Glutamatergic neuron (in vitro differentiated cells): ENCODE measurements around the gene UGT3A1. TPM values are rescaled to one million over a fixed set of nuclear protein-coding genes. Genes with fewer than 3 reads are reported as not detected.

ENCODE experiments used
- DNase-seq: peaks from one replicate; pipeline ENCODE4 v3.0.0; 2022
- H3K27ac Mint-ChIP-seq: one replicate; pipeline ENCODE4 v1.8.0; 2020; ENCODE audit warnings: mild to moderate bottlenecking, mixed read lengths, inconsistent platforms; ENCODE audit not compliant: unreplicated experiment
- H3K27me3 Mint-ChIP-seq: one replicate; pipeline ENCODE4 v1.8.0; 2020; ENCODE audit warnings: mild to moderate bottlenecking, moderate library complexity, mixed read lengths, inconsistent platforms; ENCODE audit not compliant: unreplicated experiment
- H3K36me3 Mint-ChIP-seq: one replicate; pipeline ENCODE4 v1.8.0; 2020; ENCODE audit warnings: mild to moderate bottlenecking, mixed read lengths, inconsistent platforms; ENCODE audit not compliant: unreplicated experiment
- H3K4me1 Mint-ChIP-seq: one replicate; pipeline ENCODE4 v1.8.0; 2020; ENCODE audit warnings: mild to moderate bottlenecking, low read depth, mixed read lengths, inconsistent platforms; ENCODE audit not compliant: unreplicated experiment
- H3K4me3 Mint-ChIP-seq: one replicate; pipeline ENCODE4 v1.8.0; 2020; ENCODE audit warnings: mild to moderate bottlenecking, mixed read lengths, inconsistent platforms; ENCODE audit not compliant: unreplicated experiment
- H3K9me3 Mint-ChIP-seq: one replicate; pipeline ENCODE4 v1.8.0; 2020; ENCODE audit warnings: mild to moderate bottlenecking, moderate library complexity, mixed read lengths, inconsistent platforms; ENCODE audit not compliant: unreplicated experiment
- total RNA-seq: library from RNA; stranded (reverse); fragmentation: NEBNext Ultra II Directional; extraction: Animal tissue kit (Norgen Biotek cat#: 25700); gene quantifications from one replicate; pipeline ENCODE4 v1.2.1, GENCODE V29; 2021; ENCODE audit not compliant: unreplicated experiment
- TF ChIP-seq, protein P1 (sequence below): fragments of 200-600 bp; sonication (generic); IDR thresholded peaks from one replicate; pipeline ENCODE4 v1.5.0; 2021; ENCODE audit not compliant: partially characterized antibody, unreplicated experiment

The UGT3A1 gene
- total RNA-seq, 1 donor from 2014 or later, result not detected

DNA sequence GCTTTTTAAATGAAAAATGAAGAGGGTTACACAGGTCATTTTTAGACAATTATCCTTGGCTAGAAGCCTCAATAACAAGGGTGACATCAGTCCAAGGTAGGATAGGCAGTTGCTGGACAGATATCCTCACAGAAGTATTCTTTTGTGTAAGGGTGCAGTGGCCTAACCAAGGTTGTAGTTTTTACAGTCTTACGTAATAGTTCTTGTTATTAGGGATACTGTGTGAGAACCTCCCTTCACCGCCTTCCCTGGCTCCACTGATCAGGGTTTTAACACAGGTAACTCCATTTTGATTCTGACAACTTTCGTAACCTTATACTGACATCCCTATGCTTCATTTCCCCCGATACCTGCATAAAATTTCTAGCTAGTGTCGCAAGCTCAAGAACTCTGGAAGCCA is 44.1 kb downstream of the UGT3A1 start:
- TF ChIP-seq, protein P1, sequence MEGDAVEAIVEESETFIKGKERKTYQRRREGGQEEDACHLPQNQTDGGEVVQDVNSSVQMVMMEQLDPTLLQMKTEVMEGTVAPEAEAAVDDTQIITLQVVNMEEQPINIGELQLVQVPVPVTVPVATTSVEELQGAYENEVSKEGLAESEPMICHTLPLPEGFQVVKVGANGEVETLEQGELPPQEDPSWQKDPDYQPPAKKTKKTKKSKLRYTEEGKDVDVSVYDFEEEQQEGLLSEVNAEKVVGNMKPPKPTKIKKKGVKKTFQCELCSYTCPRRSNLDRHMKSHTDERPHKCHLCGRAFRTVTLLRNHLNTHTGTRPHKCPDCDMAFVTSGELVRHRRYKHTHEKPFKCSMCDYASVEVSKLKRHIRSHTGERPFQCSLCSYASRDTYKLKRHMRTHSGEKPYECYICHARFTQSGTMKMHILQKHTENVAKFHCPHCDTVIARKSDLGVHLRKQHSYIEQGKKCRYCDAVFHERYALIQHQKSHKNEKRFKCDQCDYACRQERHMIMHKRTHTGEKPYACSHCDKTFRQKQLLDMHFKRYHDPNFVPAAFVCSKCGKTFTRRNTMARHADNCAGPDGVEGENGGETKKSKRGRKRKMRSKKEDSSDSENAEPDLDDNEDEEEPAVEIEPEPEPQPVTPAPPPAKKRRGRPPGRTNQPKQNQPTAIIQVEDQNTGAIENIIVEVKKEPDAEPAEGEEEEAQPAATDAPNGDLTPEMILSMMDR, result no peak
- H3K27ac Mint-ChIP-seq, result no peak overlapping the region
- H3K4me3 Mint-ChIP-seq, result no peak overlapping the region
- H3K9me3 Mint-ChIP-seq, result peaks cover 2% of the 10 kb centered on the region
- H3K36me3 Mint-ChIP-seq, result peaks cover 3% of the 10 kb centered on the region
- DNase-seq, result no peak
- no peaks in the 10 kb centered on the region for H3K27me3 Mint-ChIP-seq
- H3K4me1 Mint-ChIP-seq, result no peaks in the 10 kb centered on the region

DNA sequence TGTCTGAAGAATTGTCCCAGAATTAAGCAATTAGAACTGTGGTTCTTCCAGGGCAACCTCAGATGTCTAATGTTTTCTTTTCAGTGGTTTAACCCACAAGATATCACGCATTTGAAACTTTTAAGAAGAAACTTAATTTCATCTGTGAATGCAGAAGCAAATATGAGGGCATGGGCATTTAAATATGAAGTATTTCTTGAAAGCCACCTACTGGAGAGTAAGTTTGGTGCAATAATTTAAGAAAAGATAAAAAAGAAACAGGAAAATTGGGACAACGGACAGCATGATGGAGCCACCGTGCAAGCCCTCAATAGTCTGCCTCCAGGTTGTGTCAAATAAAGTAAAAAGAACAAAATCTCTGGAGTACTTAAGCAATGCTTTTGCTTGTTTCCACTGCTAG is 51.6 kb downstream of the UGT3A1 start:
- Mint-ChIP-seq H3K4me3 (no peak overlapping the region), H3K27ac (no peak overlapping the region), H3K27me3 (peaks cover 1% of the 10 kb centered on the region), H3K36me3 (peaks cover 3% of the 10 kb centered on the region), H3K4me1 (no peaks in the 10 kb centered on the region), H3K9me3 (no peaks in the 10 kb centered on the region)
- DNase-seq, result no peak
- TF ChIP-seq, protein P1, result peak; percentile 49

DNA sequence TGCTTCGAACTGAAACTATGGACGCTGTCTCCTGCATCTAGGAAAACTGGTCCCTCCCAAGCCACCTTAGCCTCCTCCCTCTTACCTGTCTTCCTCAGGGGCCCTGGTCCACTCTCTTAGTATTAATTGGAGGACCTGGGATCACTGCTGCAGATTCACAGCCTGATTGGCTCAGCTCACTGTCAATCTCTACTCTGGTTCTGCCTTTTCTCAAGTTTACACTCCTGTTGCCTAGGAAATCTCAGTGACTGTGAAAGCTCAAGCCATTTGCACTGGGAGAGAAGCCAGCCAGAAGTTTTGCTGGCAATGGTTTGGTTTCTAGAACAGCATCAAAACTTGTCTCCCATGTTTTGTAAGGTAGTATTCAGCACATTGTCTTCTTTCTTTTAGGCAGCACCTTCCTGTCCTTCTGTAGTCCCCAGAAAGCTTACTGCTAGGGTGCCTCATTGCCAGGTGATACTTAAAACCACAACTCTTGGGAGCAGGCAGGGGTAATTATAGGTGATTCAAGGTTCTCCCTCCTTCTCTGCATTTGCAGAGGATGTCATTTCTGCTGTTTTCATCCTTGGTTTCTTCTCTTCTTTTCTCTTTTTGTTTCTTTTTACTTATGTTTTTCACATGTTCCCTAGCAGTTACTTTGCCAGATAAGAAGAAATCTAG is 52.5 kb downstream of the UGT3A1 start, which contains the start of gene CAPSL:
CAPSL (minus strand) TSS at position 55 of the 660 bp plus-strand sequence. CDS start 17,502 bp downstream, outside the sequence.
- H3K4me1 Mint-ChIP-seq, result no peaks in the 10 kb centered on the region
- H3K4me3 Mint-ChIP-seq, result no peak within 1 kb of the TSS
- no peak for DNase-seq
- H3K27ac Mint-ChIP-seq, result no peak within 1 kb of the TSS
- H3K27me3 Mint-ChIP-seq, result peaks cover 1% of the 10 kb centered on the region
- no peaks in the 10 kb centered on the region for H3K36me3 Mint-ChIP-seq
- no peaks in the 10 kb centered on the region for H3K9me3 Mint-ChIP-seq
- TF ChIP-seq, protein P1, result no peak

DNA sequence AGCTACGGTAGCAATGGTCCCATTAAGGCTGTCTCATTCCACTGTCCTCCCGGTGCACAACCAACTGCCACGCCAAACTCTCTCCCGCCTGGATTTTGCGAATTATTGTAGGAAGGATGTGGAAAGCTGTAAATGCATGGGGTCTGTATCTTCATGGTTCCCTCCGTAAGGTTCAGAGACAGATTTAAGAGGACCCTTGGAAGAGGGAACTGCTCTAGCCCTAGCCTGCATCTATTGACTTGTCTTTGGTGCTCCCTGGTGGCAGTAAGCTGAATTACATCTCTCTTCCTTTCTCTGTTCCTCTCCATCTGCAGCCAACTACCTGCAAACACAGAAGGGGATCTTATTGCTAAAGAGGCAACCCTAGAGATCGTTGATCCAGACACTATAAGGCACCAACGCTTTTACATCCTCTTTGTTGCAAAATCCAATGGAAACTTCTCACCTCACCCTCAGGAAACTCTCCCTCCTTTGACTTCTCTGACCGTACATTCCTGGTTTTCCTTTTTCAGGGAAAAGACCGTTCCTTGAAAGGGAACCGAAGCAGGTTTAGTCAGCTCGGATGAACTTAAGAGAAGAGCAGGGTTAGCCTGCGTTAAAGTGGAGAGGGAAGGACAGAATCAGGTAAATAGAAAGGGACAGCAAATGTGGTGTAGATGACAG is 64.7 kb downstream of the UGT3A1 start:
- Mint-ChIP-seq H3K36me3 (no peaks in the 10 kb centered on the region), H3K27me3 (peaks cover 6% of the 10 kb centered on the region), H3K4me3 (no peak overlapping the region), H3K27ac (no peak overlapping the region), H3K9me3 (no peaks in the 10 kb centered on the region), H3K4me1 (no peaks in the 10 kb centered on the region)
- peak; percentile 23 for DNase-seq
- TF ChIP-seq, protein P1, result peak; percentile 90
